T-helper 2 cell (primary cell): Measurements from ENCODE around the gene CATSPERE.
"Not testable (repeated sequence)": the region's sequence is repeated elsewhere in the genome, so short reads cannot be mapped to it uniquely, and the experiment has no call there.

Experiments
- DNase-seq, 5 experiments: peaks; one replicate each; pipeline versions ENCODE4 v3.0.0 to v3.0.0-alpha.2; 2012 to 2022

Gene CATSPERE

DNA sequence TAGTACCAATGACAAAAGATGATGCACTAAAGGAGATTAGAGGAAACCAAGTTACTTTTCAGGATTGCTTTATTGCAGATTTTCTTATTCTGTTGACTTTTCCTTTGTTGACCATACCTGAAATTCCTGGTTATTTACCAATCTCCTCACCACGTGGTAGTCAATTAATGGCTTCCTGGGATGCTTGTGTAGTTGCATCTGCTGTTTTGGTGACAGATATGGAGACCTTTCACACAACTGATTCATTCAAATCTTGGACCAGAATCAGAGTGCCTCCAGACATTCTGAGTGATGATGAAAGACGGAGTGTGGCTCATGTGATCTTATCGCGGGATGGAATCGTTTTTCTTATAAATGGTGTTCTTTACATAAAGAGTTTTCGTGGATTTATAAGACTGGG lies 91.3 kb downstream of the CATSPERE start:
- no peak for DNase-seq

DNA sequence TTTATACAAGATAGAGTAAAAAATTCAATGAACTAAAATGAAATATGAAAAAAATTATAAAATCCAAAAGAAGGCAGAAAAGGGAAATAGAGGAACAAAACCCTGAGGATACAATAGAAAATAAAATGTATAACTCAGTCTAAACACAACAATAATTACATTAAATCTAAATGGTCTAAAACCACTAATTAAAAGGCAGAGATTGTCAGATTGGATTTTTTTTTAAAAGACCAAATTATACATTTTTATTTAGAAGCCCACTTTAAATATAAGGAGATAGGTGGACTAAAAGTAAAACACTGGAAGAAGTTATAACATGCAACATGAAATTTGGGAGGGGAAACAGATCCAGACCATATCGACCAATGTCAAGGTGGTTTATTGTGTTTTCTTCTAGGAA lies 95.2 kb downstream of the CATSPERE start:
- no peak for DNase-seq

DNA sequence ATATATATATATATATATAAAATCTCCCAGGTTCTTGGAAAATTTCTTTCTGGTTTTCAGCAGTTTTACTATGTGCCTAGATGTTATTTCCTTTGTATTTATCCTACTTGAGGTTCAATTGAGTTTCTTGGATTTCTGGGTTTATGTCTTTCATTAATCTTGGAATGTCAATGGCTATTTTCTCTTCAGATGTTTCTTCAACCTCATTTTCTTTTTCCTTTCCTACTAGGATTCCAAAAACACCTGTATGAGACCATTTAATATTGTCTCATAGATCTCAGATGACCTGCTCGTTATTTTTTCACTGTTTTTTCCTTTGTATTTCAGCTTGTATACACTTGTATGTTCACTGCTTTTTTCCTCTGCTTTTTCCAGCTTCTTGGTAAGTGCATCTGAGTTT lies 96.5 kb downstream of the CATSPERE start:
- no peak for DNase-seq

DNA sequence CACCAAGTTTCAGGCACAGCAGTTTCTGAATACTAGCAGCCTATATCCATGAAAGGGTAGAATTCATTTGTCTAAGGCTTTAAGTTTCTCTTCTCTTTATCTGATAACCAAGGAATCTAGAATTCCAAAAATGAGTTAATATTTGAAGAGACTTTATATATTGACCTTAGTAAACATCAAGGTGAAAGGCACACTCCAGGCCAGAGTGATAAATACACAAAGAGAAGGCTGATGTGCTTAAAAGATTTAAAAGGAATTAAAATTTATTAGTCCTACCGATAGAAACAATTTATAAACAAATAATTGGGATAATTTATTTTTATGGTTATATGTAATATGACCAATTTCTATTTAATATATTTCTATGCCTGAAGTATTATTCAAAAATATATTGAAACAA lies 98.5 kb downstream of the CATSPERE start:
- no peak for DNase-seq

DNA sequence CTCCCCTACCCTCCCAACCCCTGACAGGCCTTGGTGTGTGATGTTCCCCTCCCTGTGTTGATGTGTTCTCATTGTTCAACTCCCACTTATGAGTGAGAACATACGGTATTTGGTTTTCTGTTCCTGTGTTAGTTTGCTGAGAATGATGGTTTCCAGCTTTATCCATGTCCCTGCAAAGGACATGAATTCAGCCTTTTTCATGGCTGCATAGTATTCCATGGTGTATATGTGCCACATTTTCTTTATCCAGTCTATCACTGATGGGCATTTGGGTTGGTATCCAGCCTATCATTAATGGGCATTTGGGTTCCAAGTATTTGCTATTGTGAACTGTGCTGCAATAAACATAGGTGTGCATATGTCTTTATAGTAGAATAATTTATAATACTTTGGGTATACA lies 101.8 kb downstream of the CATSPERE start:
- DNase-seq = not testable (repeated sequence)

DNA sequence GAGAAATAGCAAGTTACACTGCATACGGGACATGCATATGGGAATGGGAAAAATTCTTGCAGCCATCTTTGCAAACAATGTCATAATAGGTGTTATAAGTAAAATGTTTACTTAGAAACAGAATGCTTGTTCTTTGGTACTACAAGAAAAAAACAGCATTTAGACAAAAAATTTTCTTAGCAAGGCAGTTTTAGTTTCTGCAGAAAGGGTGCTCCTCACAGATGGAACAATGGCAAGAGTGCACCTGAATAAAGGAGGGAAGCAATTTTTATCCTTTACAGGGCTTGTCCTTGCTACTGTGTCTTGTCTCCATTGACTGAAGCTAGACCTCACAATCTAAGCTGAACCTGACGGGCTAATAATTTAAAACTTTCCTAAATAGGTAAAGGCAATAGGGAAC lies 112.7 kb downstream of the CATSPERE start:
- no peak for DNase-seq

DNA sequence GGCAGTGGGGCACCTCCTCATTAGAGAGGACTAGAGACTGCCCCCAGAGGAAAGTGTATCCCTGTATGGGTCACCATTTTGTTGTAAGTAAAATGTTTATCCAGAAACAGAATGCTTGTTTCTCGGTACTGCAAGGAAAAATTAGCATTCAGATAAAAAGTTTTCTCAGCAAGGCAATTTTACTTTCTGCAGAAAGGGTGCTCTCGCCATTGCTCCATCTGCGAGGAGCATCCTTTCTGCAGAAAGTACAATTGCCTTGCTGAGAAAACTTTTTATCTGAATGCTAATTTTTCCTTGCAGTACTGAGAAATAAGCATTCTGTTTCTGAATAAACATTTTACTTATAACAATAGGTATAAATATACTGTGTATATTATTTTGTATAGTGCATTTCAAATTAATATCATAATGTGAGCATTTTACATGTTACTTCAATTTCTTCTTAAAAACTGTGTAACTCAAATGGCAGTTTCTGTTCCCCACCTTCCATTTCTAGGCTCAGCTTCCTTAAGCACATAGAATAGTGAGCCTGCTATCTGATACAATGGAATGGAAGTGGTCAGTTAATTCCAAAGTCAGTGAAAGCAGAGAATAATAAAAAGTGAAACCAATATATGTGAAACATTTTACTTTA lies 115.3 kb downstream of the CATSPERE start:
- DNase-seq = no peak

DNA sequence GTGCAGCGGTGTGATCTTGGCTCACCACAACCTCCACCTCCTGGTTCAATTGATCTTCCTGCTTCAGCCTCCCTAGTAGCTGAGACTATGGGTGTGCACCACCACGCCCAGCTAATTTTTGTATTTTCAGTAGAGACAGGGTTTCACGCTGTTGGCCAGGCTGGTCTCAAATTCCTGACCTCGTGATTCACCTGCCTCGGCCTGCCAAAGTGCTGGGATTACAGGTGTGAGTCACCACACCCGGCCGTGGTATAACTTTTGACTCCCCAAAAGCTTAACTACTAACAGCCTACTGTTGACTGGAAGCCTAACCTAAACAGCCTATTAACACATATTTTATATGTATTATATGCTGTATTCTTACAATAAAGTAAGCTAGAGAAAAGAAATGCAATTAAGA lies 117.1 kb downstream of the CATSPERE start:
- not testable (repeated sequence) for DNase-seq

DNA sequence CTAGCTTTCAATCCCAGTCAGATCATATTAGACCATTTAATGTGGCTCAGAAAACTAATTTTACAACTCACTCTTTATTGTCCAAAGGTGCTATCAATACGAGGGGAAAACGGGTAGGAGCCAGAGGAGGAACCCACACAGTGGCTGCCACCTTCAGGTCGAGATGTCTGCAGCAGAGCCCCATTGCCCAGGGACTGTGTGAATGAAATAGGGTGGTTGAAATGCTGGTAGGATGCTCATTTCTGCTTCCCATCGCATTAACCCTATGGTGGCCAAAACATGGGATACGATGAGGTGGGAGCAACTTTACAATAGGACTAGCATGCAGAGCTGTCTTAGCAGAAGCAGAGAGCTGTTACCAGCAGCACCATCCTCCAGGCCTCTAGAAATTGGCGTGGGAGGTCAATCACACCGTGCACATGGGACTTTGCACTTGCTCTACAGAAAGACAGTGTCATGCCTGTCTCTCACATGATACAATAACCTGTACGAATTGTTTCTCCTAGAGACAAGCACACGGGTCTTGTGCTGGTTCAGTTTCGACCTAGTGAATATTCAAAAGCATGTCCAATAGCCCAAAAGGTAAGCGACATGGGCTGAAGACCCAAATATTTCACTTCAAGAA lies 122.4 kb downstream of the CATSPERE start:
- no peak for DNase-seq

DNA sequence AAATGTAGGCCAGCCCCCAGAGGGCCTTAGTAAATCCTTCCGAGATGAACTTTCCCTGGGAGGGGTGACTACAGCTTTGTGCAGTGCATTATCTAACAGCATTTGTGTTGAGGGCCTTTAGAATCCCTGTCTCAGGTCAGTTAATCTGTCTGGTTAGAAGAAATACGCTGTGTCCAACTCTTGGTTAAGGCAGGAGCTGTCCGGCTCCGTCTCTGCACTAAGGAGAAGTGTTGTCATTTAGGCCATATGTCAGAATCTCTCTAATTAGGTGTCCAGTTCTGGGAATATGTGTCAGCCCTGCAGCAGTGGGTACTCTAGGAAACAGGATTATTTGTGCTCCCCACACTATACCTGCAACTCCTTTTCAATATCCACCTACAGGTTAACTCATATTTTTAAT lies 124.8 kb downstream of the CATSPERE start:
- no peak for DNase-seq

DNA sequence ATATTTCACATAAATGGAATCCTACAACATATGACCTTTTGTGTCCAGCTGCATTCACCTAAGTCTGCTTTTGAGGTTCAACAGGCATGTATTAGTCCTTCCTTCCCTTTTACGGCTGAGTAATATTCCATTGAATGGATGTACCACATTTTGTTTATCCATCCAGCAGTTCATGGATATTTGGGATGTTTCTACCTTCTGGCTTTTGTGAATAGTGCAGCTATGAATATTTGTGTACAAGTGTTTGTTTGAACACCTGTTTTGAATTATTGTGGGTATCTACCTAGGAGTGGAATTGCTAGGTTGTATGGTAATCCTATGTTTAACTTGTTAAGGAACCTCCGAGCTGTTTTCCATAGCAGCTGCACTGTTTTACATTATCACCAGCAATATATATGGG lies 129.6 kb downstream of the CATSPERE start:
- DNase-seq = no peak

DNA sequence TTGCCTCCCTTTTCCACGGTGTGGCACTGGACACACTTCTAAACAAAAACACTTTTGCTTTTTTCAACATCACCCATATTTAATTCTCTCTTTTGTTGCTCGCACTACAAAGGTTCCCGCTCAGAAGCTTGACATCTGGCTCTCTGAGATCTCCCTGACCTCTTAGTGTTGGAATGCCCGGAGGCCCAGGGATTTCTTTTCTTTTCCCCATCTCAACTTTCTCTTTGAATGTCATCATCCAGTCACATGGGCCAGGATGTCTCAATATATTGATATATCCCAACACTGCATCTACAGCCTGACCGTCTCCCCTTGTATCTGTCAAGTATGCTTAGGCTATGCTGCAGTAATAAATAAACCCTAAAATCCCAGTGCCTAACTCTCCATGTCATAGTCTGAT lies 137.5 kb downstream of the CATSPERE start:
- no peak for DNase-seq

DNA sequence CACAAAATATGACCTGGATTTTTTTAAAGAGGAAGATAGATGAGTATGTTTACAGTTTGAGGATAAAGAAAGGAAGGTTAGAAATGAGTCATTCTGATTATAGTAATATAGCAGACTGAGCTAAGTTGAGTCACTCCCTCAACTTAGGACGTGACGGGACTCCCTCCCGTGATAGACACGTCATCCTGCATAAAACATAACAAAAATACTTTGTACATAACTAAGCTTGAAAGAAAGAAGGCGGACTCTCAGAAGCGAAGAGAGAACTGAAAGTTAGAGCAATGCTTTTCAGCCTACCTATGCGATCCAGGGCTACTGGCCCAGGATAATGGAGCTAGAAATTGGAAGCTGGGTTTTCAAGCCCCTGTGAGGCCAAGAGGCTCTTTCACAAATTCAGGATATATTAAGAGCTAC lies 138.9 kb downstream of the CATSPERE start:
- peak in 3 of 5 experiments; percentile 3 to 94 (median 10) for DNase-seq

DNA sequence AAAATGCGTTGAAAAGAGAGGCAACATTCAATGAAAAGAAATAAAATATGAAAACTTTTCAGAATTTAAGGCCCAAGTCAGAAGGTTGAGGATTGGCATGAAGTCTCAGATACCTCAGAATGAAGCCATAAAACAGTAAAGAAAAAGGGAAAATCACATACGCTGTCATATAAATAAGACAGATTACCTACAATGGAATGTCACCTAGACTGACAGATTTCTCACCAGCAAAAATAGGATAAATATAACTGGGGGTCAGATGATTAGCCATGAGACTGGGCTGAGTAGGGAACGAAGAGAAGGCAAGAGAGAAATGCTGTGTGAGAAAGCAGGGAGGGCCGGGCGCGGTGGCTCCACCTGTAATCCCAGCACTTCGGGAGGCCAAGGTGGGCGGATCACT lies 140.3 kb downstream of the CATSPERE start:
- no peak for DNase-seq

DNA sequence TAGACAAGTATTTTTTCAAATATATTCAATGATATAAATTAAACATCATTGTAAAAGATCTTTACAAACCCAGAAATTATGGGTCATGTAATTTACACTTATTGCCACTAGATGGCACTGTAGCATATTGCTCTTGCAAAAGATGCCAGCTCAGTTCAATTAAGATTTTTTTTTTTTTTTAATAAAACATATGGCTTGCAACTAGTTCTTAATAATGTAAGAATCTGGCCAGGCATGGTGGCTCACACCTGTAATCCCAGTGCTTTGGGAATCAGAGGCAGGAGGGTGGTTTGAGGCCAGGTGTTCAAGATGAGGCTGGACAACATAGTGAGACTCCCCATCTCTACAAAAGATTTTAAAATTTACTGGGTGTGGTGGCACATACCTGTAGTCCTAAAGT lies 142.4 kb downstream of the CATSPERE start:
- peak in 2 of 5 experiments; percentile 10 to 42 for DNase-seq

DNA sequence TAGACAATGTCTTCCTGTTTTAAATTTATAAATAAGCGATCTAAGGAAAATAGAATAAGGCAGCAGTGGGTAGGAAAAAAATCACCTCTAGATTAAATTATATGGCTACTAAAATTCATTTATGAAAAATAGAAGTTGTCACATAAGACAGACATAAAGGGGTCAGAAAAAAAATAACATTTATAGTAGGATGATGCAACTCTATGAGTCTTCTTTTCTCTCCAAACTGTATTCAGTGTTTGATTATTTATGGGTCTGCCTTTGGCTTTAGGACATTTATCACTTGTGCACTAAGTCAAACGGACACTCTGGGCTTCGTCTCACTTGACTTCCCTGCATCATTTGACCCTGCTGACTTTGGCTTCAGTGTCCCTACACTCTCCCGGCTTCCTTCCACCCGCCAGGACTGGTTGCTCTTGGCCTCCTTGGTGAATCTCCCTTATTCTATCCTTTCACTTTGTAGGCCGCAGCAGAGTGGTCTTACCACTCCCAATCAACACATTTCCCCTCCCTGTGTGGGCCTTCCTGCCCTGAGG lies 144.8 kb downstream of the CATSPERE start:
- no peak for DNase-seq

DNA sequence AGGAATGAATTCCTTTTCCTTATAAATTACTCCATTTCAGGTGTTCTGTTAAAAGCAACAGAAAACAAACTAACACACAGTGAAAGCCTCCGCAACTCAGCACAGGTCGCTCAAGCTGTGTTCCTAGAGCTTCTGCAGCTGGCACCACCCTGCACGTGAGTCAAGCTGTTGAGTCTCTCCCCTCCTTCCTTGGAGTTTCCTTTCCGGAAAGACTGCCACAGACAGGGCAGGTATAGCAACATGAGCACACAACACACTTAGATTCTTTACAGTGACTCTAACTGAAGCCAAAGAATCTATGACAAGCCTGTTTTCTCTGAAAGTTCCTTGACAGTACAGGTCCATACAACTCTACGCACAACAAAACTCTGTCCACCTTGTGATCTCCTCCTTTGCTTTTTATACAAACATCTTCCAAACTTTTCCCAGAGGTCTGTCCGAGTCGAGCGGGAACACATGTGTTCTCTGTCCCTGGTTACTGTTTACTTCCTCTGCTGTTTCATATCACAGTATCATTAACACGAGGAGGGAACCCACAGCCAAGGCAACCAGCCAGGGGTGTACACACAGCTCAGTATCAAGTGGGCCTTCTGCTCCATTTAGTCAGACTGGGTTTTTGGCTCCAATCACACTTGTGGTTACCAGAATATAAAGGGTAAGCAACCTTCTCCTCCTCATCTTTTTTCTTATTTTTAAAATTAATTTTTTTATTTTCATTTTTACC lies 153.2 kb downstream of the CATSPERE start:
- DNase-seq = no peak

DNA sequence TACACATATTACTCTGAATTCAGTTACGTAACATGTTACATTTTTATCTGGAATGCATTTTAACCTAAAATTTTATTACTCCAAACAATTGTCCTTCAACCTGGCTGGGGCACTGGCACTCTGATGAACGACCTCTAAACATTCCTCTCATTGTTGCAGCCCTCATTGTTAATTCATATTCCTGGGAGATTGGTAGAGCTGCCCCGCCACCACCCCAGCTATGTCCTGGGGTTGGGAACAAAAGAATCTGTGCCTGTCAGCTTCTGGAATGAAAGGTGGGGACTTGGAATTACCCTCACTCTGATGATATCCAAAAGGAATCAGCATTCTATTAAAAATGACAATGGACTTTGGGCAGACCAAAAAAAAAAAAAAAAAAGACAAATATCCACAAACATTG lies 153.8 kb downstream of the CATSPERE start:
- no peak for DNase-seq

DNA sequence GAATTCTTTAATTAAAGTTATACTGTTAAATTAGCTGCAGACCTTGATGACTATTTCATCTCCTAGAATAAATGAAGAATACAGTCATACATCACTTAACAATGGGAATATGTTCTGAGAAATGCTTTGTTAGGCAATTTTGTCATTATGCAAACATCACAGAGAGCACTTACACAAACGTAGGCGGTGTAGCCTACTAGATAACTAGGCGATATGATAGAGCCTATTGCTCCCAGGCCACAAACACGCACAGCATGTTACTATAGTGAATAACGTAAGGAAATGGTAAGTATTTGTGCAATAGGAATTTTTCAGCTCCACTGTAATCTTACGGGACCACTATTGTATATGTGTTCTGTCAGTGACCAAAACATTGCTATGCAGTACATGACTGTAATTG lies 154.2 kb downstream of the CATSPERE start:
- DNase-seq = no peak

DNA sequence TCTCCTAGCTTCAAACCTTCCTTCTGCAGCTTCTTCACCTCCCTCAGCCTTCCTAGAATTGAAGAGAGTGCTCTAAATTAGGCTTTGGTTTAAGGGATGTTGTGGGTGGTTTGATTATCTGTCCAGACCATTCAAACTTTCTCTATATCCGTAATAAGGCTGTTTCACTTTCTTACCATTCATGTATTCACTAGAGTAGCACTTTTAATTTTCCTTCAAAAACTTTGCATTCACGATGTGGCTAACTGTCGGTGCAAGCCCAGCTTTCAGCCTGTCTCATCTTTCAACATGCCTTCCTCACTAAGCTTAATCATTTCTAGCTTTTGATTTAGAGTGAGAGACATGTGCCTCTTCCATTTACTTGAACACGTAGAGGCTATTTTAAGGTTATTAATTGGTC lies 165.6 kb downstream of the CATSPERE start:
- DNase-seq = no peak

DNA sequence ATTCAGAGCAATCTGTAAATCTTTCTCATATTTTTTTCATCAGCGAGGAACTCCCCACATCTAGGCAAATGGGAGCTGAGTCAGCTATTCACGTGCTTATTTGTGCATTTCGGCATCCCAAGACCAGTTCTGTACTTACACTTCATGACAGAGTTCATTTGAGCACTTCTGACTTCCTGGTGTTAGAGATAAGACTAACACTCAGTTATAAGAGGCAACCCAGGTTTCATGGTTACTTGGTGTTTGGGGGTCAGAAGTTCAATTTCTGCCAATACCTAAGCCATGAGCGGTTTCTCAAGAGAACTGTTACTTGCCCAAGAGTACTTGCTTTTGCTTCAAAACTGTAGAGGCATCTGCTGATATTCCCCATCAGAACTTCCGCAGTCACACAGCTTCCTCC lies 167.7 kb downstream of the CATSPERE start:
- no peak for DNase-seq

DNA sequence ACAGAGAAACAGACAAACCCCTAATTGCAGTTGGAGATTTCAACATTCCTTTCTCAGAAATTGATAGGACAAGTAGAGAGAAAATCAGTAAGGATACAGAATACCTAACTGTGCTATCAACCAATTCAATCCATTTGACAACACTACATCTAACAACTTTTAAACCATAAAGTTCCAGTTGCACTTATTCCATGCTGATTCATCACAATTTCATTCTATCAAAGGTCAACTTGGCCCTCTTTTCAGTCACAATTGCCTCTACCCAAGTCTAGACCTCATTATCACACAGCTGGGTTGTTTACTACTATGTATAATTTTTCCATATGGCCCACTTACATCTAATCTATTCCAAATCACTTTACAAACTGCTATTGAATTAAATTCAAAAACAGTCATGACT lies 172.1 kb downstream of the CATSPERE start:
- DNase-seq = no peak

DNA sequence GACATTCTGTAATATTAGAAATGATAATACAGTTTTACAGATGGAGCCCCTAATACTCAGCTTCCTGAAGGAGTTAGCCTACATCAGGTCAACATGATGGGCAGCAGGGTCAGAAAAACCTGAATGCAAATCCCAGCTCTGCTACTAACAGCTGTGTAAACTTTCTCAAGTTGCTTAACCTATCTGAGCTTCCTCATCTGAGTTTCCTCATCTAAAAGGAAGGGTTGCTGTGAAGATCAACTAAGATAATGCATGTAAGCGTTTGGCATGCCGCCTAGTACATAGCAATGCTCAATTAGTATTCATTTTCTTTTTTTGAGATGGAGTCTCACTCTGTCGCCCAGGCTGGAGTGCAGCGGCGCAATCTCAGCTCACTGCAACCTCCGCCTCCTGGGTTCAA lies 173.5 kb downstream of the CATSPERE start:
- no peak for DNase-seq
